MM.1S (cell line): Measurements from ENCODE around the gene PNO1.

ENCODE experiments used
- EZH2 ChIP-seq: fragments of 300-600 bp; sonication (generic); optimal IDR thresholded peaks from 2 replicates; pipeline ENCODE3; 2017; ENCODE audit warnings: low read depth, mild to moderate bottlenecking, antibody characterized with exemption, low read length, mixed read lengths
- TF ChIP-seq, protein P1 (sequence below): fragments of 300-600 bp; sonication (generic); IDR thresholded peaks from 2 replicates; pipeline ENCODE4 v1.5.1; 2016; ENCODE audit warnings: antibody characterized with exemption, low read length, mixed read lengths

DNA sequence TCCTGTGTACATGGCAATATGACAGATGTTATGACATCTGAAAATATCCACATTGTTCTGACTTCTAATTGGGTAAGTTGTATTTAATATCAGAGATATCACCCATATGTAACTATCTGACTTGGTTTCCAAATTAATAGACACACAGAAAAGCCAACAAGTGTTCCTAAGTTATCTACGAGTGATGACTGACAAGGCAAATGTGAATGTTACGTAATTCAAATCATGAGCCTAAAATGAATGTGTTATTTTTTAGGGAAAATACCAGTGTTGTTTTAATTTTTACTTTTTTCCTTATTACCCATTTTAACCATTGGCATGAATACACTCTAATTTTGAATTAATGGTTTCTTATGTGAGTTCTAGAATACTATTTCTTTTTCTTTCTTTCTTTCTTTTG, 15.8 kb upstream of the PNO1 start:
- no peak for TF ChIP-seq EZH2
- TF ChIP-seq, protein P1, sequence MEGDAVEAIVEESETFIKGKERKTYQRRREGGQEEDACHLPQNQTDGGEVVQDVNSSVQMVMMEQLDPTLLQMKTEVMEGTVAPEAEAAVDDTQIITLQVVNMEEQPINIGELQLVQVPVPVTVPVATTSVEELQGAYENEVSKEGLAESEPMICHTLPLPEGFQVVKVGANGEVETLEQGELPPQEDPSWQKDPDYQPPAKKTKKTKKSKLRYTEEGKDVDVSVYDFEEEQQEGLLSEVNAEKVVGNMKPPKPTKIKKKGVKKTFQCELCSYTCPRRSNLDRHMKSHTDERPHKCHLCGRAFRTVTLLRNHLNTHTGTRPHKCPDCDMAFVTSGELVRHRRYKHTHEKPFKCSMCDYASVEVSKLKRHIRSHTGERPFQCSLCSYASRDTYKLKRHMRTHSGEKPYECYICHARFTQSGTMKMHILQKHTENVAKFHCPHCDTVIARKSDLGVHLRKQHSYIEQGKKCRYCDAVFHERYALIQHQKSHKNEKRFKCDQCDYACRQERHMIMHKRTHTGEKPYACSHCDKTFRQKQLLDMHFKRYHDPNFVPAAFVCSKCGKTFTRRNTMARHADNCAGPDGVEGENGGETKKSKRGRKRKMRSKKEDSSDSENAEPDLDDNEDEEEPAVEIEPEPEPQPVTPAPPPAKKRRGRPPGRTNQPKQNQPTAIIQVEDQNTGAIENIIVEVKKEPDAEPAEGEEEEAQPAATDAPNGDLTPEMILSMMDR = no peak
